Large intestine (tissue), 3 donors: ENCODE measurements around the gene CCDC88C. TPM values are rescaled to one million over a fixed set of nuclear protein-coding genes. Genes with fewer than 3 reads are reported as not detected.

Source experiments
- DNase-seq, 2 donors: peaks; one replicate each; pipeline versions ENCODE4 v3.0.0 to v3.0.0-alpha.2; 2013
- H3K27ac ChIP-seq: one replicate; pipeline ENCODE4 v1.5.1; 2013; ENCODE audit warnings: low read length
- H3K27me3 ChIP-seq: 2 replicates; pipeline ENCODE4 v1.6.1; 2013; ENCODE audit warnings: low read length; ENCODE audit not compliant: control insufficient read depth, insufficient read depth
- H3K36me3 ChIP-seq: 2 replicates; pipeline ENCODE4 v1.6.1; 2013; ENCODE audit warnings: low read length; ENCODE audit not compliant: control insufficient read depth, insufficient read depth
- H3K4me1 ChIP-seq: one replicate; pipeline ENCODE4 v1.6.1; 2013; ENCODE audit warnings: low read length; ENCODE audit not compliant: control insufficient read depth, insufficient read depth
- H3K4me3 ChIP-seq: one replicate; pipeline ENCODE4 v1.5.1; 2013; ENCODE audit warnings: low read length
- H3K9me3 ChIP-seq: one replicate; pipeline ENCODE4 v1.6.1; 2013; ENCODE audit warnings: mild to moderate bottlenecking, low read depth, low read length, moderate library complexity; ENCODE audit not compliant: control insufficient read depth
- WGBS: methylation state at CpG from one replicate; pipeline ENCODE4 v1.1.5; 2013; ENCODE audit warnings: low lambda C conversion rate; ENCODE audit not compliant: insufficient coverage; 5-methylcytosine and 5-hydroxymethylcytosine counted together
- polyA plus RNA-seq: library from polyadenylated mRNA; unstranded; fragments of 120-200 nt; gene quantifications from one replicate; pipeline ENCODE4 v1.2.1, GENCODE V29; 2013

Gene CCDC88C
- polyA plus RNA-seq, 1 donor = 28.0 TPM

DNA sequence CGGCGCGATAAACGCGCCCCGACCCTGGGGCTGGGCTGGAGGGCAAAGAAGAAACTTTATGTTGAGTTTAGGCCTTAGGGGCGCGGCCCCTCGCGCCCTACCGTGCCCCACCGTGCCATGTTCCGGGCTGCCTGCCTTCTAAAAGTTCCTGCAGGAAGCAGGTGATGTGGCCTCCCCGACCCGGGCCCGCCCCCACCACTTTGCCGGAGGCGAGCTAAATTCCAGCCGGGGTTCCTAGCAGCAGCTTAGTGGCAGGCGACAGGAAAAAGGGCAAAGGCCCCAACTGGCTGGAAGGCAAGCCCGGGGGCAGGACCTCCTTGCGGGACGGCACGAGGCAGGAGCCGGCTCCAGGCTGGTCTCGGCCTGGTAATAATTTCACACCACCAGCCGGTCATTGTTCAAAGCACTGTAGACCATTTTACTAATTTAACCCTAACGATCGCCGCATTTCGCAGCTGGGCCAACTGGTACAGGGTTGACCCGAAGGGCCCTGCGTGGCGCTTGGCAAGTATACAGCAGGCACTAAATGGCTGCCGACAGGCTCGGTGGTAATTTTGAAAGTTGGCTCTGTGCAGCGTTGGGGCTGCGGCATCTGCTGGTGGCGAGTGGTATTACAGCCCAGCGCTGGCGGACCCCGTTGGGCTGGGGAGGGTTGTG, 895 bp upstream of the CCDC88C start:
- Histone ChIP-seq H3K27me3 (peaks cover 6% of the 10 kb centered on the region), H3K9me3 (no peaks in the 10 kb centered on the region), H3K27ac (peak overlapping the region; percentile 19), H3K4me1 (peaks cover 33% of the 10 kb centered on the region), H3K4me3 (peak overlapping the region; percentile 40), H3K36me3 (no peaks in the 10 kb centered on the region)
- peak; percentile 32 to 84 for DNase-seq
- no CpG with 5 or more reads among the region's 42 CpGs for WGBS

- DNase-seq = peak; percentile 64 to 88
- H3K4me1 ChIP-seq = peaks cover 38% of the 10 kb centered on the region
- peak overlapping the region; percentile 40 for H3K4me3 ChIP-seq
- H3K9me3 ChIP-seq = no peaks in the 10 kb centered on the region
- H3K27ac ChIP-seq = peak overlapping the region; percentile 19
- no peaks in the 10 kb centered on the region for H3K36me3 ChIP-seq
- no CpG with 5 or more reads among the region's 53 CpGs for WGBS
- peaks cover 6% of the 10 kb centered on the region for H3K27me3 ChIP-seq
Observed at GRCh38 chr14:91417983-91418386, 365 bp upstream of the CCDC88C start.

- Histone ChIP-seq H3K27me3 (peaks cover 6% of the 10 kb centered on the region), H3K36me3 (no peaks in the 10 kb centered on the region), H3K27ac (peak overlapping the region; percentile 34), H3K4me1 (peaks cover 41% of the 10 kb centered on the region), H3K9me3 (no peaks in the 10 kb centered on the region), H3K4me3 (peak overlapping the region; percentile 71)
- DNase-seq = peak in 1 of 2 donors; percentile 52
- WGBS = no CpG with 5 or more reads among the region's 19 CpGs
Observed at GRCh38 chr14:91416744-91417119, 888 bp downstream of the CCDC88C start.

- no peaks in the 10 kb centered on the region for H3K9me3 ChIP-seq
- no peaks in the 10 kb centered on the region for H3K36me3 ChIP-seq
- peak in 1 of 2 donors; percentile 53 for DNase-seq
- WGBS = 0% methylated on average over 4 of the region's 18 CpGs
- peak overlapping the region; percentile 34 for H3K27ac ChIP-seq
- H3K4me3 ChIP-seq = peak overlapping the region; percentile 71
- peaks cover 38% of the 10 kb centered on the region for H3K4me1 ChIP-seq
- H3K27me3 ChIP-seq = peaks cover 6% of the 10 kb centered on the region
Observed at GRCh38 chr14:91415794-91416743, 1.6 kb downstream of the CCDC88C start.

DNA sequence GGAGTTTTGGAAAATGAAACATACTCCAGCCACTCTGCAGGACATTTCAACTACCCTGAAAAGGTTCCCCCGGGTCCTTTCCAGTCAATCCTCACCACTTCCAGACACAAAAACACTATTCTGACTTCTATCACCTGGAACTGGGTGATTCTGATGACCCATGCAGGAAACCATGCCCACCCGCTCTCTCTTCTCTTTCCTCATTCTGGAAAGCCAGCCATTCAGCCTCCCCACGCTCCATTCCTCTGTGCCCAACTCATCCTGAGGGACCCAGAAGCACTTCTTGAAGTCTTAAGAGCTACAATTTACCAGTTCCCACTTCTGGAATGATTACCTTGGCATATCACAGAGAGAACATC, 3.2 kb downstream of the CCDC88C start:
- H3K27ac ChIP-seq = peak overlapping the region; percentile 63
- DNase-seq = no peak
- no peaks in the 10 kb centered on the region for H3K9me3 ChIP-seq
- peaks cover 32% of the 10 kb centered on the region for H3K4me1 ChIP-seq
- 100% methylated on average over 1 of the region's 3 CpGs for WGBS
- no peaks in the 10 kb centered on the region for H3K36me3 ChIP-seq
- peaks cover 6% of the 10 kb centered on the region for H3K27me3 ChIP-seq
- no peak overlapping the region for H3K4me3 ChIP-seq

DNA sequence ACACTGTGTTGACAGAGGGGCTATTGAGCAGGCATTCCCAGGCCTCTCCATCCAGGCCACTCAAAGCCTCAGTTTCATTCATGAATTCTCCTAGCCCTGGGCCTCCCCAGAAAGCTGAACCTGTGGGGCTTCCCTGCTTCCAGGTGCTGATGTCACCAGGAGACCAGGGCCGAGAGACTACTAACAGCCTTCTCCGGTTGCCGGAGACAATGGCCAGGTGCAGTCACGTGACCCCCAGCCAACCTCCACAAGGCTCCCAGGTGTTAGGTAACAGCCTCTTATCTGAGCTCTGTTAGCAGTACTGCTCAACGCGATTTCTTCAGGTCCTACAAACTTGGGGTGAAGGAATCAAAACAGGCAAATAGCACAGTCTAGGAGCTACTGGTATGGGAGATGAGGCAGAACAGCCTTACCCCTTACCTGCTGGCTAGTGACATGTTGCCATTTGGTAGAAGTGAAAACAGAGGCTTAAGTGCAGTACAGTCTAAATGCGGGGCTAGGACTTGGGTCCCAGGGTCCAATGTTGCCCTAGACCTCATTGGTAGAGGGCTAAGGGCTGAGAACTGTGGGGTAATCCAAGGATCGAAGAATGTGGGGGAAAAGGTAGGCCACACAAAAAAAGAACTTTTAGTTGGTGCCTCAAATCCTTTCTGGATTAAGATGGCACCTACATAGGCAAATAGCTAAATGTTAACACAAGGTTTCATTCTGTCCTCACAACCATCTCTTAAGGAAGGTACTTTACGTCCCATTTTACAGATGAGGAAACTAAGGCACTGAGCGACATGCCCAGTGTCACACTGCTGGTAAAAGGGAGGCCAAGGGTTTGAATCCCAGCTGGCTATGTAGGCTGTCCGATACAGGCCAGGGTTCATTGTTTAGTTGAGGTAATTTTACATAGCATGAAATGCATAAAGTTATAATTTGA, 3.8 kb downstream of the CCDC88C start:
- peak; percentile 86 to 92 for DNase-seq
- H3K4me1 ChIP-seq = peaks cover 32% of the 10 kb centered on the region
- H3K36me3 ChIP-seq = no peaks in the 10 kb centered on the region
- WGBS = no CpG with 5 or more reads among the region's 11 CpGs
- no peaks in the 10 kb centered on the region for H3K9me3 ChIP-seq
- peak overlapping the region; percentile 63 for H3K27ac ChIP-seq
- H3K4me3 ChIP-seq = no peak overlapping the region
- peaks cover 6% of the 10 kb centered on the region for H3K27me3 ChIP-seq

GRCh38 chr14:91412939-91413338, 4.7 kb downstream of the CCDC88C start:
- H3K9me3 ChIP-seq = no peaks in the 10 kb centered on the region
- H3K36me3 ChIP-seq = peaks cover 2% of the 10 kb centered on the region
- H3K27me3 ChIP-seq = peaks cover 2% of the 10 kb centered on the region
- DNase-seq = no peak
- WGBS = 80% methylated on average over 1 of the region's 5 CpGs
- H3K4me3 ChIP-seq = no peak overlapping the region
- H3K27ac ChIP-seq = peak overlapping the region; percentile 63
- H3K4me1 ChIP-seq = peaks cover 29% of the 10 kb centered on the region

DNA sequence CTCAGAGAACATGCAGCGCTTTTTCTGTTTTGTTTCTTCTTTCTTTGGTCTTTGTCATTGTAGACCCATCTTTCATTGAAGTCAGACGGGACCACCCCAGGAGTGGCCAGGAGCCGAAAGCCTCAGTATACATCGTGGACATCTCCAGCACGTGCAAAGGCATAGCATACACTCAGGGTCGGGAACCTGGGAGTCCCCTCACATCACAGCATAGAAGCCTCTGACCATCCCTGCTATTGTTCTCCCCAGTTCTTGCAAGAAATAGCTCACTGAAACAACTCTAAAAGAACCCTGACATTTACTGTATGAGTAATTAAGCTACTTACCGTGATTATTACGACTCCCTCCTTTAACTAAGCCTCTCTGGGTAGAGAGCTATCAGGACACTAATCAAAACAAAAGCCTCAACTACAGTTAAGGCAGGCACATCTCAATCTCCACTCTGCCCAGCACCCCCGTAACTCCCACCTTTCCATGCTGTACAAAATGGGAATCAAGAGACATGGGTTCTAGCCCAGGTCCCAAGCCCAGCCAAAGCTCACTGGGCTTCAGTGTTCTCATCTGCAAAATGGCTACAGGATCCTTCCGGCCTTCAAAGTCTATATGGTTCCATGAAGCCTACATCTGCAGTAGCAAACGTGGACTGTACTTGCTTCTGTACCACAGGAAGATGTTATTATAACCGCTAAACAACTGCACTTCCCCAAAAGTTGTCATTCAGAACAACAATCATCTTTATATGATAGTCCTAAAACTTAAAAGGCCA, 6.7 kb downstream of the CCDC88C start:
- Histone ChIP-seq H3K9me3 (no peaks in the 10 kb centered on the region), H3K4me3 (no peak overlapping the region), H3K4me1 (peaks cover 26% of the 10 kb centered on the region), H3K36me3 (peaks cover 18% of the 10 kb centered on the region), H3K27me3 (no peaks in the 10 kb centered on the region), H3K27ac (no peak overlapping the region)
- WGBS = no CpG with 5 or more reads among the region's 12 CpGs
- no peak for DNase-seq

- Histone ChIP-seq H3K36me3 (peaks cover 18% of the 10 kb centered on the region), H3K27ac (no peak overlapping the region), H3K4me3 (no peak overlapping the region), H3K27me3 (no peaks in the 10 kb centered on the region), H3K9me3 (no peaks in the 10 kb centered on the region), H3K4me1 (peaks cover 20% of the 10 kb centered on the region)
- 87% methylated on average over 3 of the region's 8 CpGs for WGBS
- DNase-seq = no peak
Observed at GRCh38 chr14:91409928-91410718, 7.5 kb downstream of the CCDC88C start.
